ENCODE results near the gene POFUT2.
"Not testable (repeated sequence)": the region's sequence is repeated elsewhere in the genome, so short reads cannot be mapped to it uniquely, and the experiment has no call there.

POFUT2 gene

DNA sequence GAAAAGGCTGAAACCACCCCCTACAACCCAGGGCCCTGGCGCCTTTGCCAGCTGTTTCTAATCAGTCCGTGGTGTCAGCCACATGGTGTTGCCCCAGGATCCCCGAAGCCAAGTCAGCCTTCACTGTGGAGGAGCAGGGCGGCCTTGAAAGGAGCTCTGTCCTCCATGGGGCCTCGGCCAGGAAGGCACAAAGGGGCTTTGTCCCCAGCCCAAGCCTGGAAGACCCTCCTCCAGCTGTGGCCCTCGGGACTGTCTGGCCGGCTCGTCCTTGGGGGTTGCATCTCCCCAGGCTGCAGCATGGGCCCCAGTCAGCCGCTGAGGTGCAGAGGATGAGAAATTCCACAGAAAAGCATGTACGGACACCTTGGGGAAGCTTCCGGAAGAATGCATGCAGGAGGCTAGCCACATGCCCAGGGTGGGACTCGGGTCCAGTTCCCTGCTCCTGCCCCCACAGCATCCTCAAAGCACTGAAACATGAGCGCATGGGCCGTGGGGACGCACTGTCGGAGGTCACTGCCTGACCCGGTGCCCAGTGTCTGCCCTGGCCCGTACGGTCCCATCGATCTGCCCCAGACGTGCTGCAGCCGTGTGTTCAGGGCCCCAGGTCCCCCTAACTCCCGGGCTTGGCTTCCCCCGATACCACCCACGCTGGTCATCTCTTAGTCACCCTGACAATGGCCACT is 38.6 kb upstream of the POFUT2 start:
- ATAC-seq = no peak

DNA sequence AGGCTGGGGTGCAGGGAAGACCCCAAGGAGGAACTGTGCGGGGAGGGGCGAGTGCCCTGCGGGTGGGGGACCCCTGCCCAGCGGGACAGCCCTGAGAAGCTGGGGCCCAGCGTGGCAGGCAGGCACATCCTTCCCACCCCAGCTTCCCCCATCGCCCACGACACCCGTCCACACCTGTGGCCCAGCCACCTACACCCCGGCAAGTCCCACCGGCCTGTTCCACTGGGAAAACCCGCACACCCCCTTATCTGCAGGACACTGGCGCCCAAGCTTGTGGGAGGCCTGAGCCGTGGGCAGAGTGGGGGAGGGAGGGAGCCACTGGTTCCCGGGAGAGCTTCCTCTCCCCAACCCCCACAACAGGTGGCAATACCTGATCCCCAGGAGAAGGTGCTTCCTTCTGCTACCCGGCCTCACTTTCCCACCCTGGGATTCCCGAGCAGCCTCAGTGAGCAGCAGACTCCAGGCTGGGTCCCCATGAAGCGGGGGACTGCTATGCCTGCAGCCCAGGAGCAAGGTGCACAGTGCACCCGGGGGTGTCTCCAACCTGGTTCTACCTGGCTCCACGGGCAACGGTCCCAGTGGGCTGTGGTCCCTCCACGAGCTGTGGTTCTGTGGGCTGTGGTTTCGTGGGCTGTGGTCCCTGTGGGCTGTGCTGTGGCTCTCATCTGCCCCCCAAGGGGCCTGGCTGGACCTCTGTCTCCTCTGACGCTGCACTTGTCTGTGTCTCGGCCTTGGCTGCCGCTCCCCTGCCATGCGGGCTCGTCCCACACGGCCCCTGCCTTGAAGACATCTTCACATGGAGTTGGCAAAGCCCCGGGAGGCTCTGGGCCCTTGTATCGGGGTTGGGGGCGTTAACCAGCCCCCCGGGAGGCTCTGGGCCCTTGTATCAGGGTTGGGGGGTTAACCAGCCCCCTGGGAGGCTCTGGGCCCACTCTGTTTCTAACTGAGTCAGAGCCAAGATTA is 37.8 kb upstream of the POFUT2 start:
- ATAC-seq = no peak

DNA sequence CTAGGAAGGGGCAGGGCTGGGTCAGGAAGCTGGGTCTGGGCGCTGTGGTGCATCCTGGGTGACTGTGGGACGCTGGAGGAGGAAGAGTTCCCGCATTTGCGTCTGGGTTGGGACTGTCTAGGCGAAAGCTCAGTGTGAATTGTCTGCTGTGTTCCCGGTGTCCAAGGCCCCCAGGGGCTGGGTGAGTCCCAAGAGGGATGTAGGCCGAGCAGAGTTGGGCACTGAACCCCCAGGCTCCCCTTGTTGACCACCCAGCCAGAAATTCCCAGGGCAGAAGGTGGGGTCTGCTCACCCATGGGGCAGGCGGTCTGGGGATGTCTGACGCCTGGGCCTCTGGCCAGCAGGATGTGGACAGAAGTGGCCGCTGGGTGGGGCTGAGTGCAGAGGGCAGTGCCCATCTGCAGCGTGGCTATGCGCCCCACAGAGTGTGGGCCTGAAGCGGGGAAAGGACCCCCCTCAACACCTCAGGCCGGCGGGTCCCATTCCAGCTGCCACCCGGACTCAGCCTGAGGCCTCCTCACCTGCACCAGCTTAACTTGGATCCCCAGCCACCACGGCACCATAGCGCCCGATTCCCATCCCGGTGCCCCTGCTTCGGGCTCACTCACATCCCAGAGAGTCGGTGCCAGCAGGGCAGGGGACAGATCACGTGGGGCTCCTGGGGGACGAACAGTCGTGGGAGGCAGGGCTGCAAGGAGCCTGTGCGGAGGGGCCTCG is 37.0 kb upstream of the POFUT2 start:
- no peak for ATAC-seq

DNA sequence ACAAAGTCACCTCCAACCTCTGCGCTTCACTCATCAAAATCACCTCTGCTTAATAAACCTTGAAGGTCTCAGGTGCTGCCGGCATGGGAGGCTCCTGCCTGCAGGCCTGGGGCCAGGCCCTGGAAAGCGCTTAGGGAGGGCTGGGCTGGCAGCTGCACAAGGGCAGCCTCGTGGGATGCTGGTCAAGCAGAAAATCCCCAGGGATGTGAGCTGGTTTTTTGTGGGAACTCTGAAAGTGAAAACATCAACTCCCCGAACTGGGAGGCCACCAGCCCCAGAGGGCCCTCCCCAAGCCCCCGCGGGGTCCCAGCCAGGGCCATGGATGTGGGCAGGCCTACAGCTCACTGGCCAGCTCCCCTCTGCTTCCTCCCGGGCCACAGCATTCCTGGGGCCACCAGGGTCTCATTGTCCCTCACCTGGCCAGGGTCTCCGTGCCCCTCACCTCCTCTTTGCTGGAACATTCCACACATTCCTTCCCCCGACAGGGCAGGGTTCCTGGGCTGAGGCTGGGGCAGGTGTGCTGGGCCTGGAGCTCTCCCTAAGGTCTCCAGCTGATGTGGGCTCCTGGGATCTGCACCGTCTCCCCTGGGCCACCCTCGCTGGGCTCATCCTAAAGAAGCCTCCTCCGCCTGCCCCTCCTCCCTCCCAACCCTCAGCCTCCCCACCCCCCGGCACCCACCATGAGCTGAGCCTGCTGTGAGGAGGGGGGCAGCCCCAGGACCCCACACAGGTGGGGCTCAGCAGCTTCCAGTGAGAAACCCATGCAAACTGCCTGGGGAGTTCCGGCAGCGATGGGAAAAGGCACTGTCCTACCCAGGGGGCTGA is 36.0 kb upstream of the POFUT2 start:
- ATAC-seq = no peak

DNA sequence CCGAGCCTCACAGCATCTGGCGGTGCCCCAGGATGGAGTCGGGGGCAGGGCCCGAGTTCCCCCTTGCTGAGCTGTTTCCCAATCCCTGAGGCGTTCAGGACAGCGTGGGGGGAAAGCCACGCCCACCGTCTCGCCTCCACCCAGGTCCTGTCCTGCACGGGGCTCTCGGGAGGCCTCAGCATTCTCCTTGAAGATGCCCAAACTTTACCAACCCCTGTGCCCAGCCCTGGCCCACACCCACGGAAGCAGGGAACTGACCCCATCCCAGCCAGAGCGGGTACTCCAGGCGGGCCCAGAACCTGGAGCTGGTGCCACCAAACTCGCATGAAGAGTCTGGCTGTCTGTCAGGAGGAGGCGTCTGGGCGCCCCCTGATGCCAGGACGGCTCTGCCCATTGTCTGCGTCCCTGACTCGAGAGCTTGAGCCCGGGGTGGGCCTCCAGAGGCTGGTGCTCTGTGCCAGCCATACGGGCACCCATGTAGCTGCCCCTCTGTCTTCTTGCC is 35.3 kb upstream of the POFUT2 start:
- no peak for ATAC-seq

DNA sequence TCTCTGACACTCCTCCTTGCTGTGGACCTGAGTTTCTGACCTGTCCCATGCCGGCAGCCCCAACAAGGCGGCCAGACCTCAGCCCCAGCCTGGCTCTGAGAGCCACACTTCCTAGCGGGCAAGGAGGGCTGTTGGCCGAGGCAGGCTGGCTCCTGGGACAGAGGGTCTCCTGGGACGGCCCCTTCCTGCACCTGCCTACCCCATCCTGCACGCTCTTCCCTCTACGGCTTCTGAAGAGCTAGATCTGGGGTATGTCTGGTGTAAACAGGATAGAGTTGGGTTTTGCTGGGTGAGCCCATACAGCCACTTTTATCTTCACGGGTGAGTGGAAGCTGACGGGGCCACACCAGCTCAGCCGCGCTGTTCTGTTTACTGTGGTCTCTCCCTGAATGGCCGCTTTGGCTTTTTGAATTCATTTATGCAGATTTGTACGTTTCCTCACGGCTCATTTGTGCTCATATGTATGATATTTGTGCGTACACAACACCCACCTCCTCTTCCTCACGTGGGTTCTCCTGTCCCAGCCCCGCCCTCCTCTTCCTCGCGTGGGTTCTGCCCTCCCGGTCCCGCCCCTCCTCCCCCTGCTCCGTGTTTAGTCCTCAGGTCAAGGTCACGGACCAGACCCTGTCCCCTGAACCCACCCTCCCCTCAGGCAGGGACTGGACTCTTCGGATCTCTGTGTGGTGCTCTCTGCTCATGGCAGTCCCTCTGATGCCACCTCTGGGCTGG is 34.7 kb upstream of the POFUT2 start:
- no peak for ATAC-seq

DNA sequence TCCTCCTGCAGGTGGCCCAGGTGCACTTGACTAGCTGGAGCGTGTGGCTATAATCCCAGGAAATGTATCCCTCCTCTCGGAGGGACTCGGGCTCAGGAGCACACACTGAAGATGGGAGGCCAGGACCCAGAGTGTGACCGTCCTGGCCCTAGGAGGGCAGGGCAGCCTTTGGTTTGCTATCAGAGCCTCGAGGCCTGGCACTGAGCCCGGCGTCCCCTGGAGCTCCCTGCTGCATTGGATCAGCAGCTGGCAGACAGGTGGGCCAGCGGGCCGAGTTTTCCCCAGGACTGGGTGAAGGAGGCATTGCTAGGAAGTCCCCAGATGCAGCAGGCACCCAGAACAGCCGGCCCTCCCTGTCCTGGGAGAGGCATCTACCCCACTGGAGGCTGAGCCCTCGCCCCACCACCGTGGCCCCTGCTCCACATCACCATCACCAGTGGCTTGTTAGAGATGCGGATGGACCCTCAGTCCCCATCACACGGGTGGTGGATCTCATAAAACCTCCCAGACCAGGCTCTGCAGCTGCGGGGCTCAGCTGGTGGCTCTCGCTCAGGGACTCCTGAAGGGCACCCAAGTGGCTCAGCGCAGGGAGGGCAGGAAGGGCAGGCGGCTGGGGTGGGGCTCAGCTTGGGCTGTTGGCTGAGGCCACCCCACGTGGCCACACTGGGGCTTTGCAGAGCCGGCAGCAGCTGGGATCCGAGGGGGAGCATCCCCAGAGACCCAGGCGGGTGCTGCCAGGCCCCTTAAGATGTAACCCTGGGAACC is 32.7 kb upstream of the POFUT2 start:
- no peak for ATAC-seq

DNA sequence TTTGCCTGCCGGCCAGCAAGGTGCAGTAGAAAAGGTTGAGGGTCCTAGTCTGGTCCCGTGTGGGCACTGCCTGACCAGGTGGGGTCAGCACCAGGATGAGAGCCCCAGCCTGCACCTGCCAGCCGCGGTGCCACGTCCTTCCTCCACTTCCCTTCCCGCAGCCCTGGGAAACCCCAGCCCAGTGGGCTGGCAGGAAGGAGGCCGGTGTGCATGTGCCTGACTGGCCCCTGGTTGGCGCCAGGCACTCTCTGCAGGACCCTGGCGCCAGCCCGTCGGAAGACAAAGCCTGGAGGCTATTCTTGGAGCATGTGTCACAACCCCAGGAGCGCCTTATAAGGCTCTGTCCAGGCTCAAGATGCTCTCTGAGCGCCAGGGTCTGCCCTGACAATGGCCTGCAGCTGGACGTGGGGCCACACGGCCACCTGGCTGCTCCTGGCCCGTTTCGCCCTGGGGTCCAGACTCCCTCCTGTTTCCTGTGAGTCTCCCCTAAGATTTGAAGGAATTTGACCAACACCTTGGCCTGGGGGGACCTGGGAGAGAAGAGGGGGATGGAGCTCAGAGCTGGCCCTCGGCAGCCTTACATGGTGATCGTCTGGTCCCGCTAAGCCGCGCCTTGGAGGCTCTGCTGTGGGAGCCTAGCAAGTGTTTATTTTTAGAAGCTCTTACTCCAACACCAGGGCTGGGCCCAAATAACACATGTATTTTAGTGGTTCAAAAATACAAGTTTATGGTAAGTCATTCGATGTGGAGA is 31.9 kb upstream of the POFUT2 start:
- ATAC-seq = no peak

DNA sequence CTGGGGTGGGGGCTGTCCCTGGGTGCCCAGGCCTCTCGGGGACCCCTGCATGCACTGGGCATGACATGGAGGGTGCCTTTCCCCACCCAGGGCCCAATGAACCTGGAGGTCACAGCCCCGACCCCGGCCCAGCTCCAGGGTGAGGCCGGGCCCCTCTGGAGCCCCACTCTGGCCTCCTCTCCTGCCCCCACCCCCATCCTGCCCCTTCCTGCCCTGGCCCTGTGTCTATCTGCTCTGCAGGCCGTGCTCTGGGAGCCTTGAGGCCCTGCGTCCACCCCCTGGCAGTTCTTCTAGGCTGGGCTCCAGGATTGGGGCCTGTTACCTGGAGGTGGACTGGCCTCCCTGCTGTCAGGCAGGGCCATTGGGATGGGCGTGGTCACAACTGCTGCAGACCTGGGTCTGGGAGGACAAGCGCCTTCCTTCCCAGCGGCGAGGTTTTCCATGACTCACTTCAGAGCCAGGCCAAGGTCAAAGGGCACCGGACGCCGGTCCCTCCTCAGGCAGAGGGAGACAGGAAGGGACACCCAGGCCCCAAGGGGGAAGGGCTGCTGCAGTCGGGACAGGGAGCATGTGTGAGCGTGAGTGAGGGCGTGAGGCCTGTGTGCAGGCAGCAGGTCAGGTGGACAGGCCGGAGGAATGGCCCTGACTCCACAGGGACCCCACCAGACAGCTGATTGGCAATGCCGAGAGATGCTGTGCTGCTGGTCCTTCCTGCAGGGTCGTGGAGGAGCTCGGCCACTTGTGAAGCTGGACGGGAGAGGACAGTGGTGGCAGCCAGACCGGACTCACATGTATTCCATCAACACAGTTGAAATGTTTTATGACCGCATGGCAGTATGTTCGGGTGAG is 31.1 kb upstream of the POFUT2 start:
- ATAC-seq = no peak

DNA sequence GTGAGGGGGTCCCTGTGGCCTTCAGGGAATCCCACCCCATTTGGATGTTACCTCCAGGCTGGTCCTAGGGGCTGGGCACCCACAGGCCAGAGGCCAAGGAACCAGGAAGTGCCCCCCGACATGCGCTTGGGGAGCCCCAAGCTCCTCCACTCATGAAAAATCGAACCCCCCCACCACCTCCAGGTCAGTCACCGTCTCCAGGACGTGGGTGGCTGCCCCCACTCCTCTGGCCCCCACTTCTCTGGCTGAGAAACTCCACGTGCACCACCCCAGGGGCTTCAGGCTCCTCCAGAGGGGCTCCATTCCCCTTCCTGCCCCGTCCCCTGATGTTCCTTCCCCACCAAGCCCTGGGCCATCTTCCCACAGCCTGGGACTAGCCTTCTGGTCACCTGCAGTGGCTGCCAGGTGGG is 30.5 kb upstream of the POFUT2 start:
- ATAC-seq = no peak

DNA sequence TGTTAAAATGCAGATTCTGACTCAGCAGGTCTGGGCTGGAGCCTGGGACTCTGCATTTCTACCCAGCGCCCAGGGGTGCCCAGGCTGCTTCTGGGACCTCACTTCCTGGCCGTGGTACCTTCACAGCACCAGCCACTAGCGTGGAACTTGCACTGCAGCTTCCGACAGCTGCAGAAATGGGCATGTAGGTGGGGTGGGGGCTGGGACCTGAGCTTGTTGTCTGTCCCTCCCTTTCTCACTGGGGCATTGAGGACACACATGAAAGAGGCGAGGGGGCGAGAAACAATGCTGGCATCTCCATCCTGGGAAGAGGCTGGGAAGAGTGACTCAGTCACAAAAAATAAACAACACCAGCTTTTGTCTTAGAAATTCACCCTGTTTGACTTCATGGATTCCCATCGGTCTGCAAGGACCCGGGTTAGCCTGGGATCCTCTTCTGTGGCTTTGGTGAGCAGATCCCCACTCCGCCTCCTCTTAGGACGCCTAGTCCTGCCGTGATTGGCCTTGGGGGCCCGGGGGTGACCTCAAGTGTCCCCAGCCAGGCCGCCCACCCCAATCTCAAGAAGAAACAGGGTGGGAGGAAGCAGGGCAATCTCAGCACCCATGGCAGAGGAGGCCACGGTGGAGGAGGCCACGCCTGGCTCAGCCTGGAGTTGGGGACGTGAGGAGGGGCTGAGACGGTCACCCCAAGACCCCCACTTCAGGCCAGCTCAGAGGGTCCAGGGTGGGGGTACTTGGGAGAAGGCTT is 29.9 kb upstream of the POFUT2 start:
- ATAC-seq = no peak

DNA sequence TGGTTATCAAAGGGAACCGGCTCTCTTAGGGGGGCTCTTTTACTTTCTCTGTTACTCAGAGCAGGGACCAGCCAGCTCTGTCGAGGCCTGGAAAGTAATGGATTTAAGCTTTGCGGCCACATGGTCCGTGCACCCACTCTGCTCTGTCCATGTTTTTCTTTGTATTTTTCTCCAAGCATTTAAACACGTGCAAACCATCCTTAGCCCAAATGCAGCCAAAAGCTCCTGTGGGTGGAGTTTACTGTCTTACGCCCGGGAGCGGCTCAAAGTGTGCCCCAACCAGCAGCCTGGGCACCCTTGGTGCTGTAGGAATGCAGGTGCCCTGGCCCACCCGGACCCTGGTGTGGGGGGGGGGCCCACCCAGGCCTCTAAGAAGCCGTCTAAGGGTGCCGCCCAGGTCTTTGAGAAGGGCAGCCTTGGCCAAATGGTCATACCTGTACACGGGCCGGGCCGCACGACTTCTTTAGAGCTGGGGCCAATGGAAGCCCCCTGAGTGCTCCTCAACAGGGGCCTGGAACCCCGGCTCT is 29.2 kb upstream of the POFUT2 start:
- no peak for ATAC-seq

DNA sequence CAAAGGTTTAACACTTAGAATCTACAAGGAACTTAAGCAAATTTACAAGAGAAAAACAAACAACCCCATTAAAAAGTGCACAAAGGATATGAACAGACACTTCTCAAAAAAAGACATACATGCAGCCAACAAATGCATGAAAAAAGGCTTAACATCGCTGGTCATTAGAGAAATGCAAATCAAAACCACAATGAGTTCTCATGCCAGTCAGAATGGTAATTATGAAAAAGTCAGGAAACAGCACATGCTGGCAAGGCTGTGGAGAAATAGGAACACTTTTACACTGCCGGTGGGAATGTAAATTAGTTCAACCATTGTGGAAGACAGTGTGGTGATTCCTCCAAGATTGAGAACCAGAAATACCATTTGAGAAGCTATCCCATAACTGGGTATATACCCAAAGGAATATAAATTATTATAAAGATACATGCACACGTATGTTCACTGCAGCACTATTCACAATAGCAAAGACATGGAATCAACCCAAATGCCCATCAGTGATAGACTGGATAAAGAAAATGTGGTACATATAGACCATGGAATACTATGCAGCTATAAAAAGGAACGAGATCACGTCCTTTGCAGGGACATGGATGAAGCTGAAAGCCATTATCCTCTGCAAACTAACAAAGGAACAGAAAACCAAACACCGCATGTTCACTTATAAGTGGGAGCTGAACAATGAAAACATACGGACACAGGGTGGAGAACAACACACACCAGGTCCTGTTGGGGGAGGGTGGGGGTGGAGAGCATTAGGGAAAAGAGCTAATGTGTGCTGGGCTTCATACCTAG is 28.2 kb upstream of the POFUT2 start:
- not testable (repeated sequence) for ATAC-seq

DNA sequence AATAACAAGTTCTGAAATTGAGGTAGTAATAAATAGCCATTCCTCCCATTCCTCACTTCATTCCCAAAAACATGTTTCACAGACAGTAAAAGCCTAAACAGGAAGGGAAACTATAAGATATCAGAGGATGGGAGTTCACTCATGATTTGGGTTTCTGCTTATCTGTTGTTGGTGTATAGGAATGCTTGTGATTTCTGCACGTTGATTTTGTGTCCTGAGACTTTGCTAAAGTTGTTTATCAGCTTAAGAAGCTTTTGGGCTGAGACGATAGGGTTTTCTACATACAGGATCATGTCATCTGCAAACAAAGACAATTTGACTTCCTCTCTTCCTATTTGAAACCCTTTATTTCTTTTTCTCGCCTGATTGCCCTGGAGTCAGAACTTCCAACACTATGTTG is 26.0 kb upstream of the POFUT2 start:
- ATAC-seq = no peak

DNA sequence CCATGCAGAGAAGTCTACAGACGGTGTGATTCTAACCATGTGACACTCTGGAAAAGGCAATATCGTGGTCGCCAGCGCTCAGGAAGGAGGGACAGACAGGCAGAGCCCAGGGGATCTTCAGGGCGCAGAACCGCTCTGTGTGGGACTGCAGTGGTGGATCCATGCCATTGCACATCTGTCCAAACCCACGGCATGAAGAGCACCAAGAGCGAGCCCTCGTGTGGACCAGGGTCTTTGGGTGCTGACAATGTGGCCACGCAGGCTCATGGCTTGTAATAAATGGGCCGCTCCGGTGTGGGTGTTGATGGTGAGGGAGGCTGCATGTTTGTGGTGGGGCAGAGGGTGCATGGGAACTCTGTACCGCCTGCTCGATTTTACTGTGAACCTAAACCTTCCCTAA is 25.3 kb upstream of the POFUT2 start:
- ATAC-seq = no peak

DNA sequence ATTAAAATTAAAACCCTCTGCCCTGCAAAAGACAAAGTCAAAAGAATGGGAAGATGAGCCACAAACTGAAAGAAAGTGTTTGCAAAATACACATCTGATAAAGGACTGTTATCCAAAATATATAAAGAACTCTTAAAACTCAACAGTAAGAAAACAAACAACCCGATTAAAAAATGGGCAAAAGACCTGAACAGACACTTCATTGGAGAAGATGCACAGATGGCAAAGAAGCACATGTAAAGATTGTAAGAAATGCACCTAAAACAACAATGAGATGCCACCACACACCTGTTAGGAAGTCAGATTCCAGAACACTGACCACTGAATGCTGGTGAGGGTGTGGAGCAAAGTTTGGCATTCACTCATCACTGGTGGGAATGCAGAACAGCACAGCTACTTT is 24.6 kb upstream of the POFUT2 start:
- no peak for ATAC-seq

DNA sequence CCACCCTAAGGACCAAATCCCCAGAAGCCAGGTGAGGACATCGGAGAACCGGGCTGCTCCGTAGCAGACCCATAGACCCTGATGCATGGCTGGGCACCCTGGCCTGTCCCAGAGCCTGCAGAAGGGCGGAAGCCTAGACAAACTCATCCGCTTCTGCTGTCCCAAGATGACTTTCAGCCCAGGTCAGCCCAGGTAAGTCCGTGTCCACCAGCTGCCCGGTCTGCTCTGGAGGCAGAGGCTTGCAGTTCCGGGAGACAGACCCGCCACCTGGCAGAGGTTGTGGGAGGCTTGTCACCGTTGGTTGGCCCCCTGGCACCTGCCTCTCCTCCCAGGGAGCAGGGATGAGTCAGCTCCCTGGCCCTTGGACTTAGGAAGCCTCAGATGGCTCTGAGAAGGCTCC is 22.8 kb upstream of the POFUT2 start:
- ATAC-seq = no peak

Data from activated CD4-positive, CD25-positive, alpha-beta regulatory T cell treated with anti-CD3 and anti-CD28 coated beads, Interleukin-2, amount 50 U/mL, for 24 hours (primary cell).